Mucosa of descending colon (tissue), 3 donors: ENCODE measurements around the gene ACVRL1. TPM values are rescaled to one million over a fixed set of nuclear protein-coding genes. Genes with fewer than 3 reads are reported as not detected.

Experiments
- ATAC-seq: fragments of 200-7000 bp; cut with Tn5 transposase; one replicate; pipeline ENCODE4 v1.9.1; 2020; ENCODE audit warnings: mild to moderate bottlenecking, moderate library complexity
- DNase-seq, 3 donors: peaks; one replicate each; pipeline ENCODE4 v3.0.0-alpha.2; 2020
- H3K36me3 ChIP-seq: fragments of 200-600 bp; one replicate; pipeline ENCODE4 v1.8.0; 2021; ENCODE audit warnings: low read depth, mild to moderate bottlenecking
- H3K4me1 ChIP-seq: fragments of 200-600 bp; one replicate; pipeline ENCODE4 v1.8.0; 2021; ENCODE audit warnings: low read depth, mild to moderate bottlenecking
- H3K4me3 ChIP-seq: fragments of 200-600 bp; one replicate; pipeline ENCODE4 v1.8.0; 2021; ENCODE audit warnings: mild to moderate bottlenecking
- H3K9me3 ChIP-seq: fragments of 200-600 bp; one replicate; pipeline ENCODE4 v1.8.0; 2021; ENCODE audit warnings: mild to moderate bottlenecking
- CTCF ChIP-seq: fragments of 200-600 bp; IDR thresholded peaks from one replicate; pipeline ENCODE4 v1.8.0; 2022; ENCODE audit warnings: antibody characterized with exemption, mild to moderate bottlenecking
- intact Hi-C, 2 donors: fragments of 100-400 bp; cut with DNase I in 1 of 2; cut with micrococcal nuclease in 1 of 2; formaldehyde crosslinking; loops; one replicate each; pipeline versions ENCODE4 v1.11.0 to v1.11.1; 2022; cut with DNase I, micrococcal nuclease
- total RNA-seq, 3 donors: library from RNA; stranded (reverse); fragmentation: NEBNext Ultra II Directional in 2 of 3; extraction: Animal tissue kit (Norgen Biotek cat#: 25700) in 2 of 3; gene quantifications; one replicate each; pipeline versions ENCODE4 v1.2.1 to v1.2.4, GENCODE V29; 2021 to 2023
- donor health status: DM: no; HTN: no; CAD: no; lungs with moderate emphysema.
- donor health status: DM: no; HTN: no; CAD: no.
- donor health status: DM: no; HTN: yes; CAD: no.

ACVRL1 gene
- total RNA-seq, 3 donors from 2014 or later: 132 to 261 (median 247) TPM

GRCh38 chr12:51870504-51870903 is 36.8 kb upstream of the ACVRL1 start:
- no peaks in the 10 kb centered on the region for H3K36me3 ChIP-seq
- H3K4me1 ChIP-seq: peaks cover 7% of the 10 kb centered on the region
- H3K9me3 ChIP-seq: no peaks in the 10 kb centered on the region
- no peak for ATAC-seq
- DNase-seq: no peak
- intact Hi-C loops: no loop called here
- no peak overlapping the region for H3K4me3 ChIP-seq
- no peak for TF ChIP-seq CTCF

GRCh38 chr12:51871126-51871525 is 36.2 kb upstream of the ACVRL1 start:
- no peak for TF ChIP-seq CTCF
- H3K4me3 ChIP-seq: no peak overlapping the region
- no peaks in the 10 kb centered on the region for H3K9me3 ChIP-seq
- intact Hi-C loops: no loop called here
- H3K4me1 ChIP-seq: peaks cover 7% of the 10 kb centered on the region
- no peaks in the 10 kb centered on the region for H3K36me3 ChIP-seq
- ATAC-seq (no peak), DNase-seq (no peak)

GRCh38 chr12:51871918-51872688 is 35.2 kb upstream of the ACVRL1 start:
- no peaks in the 10 kb centered on the region for H3K36me3 ChIP-seq
- no peak for TF ChIP-seq CTCF
- no peaks in the 10 kb centered on the region for H3K9me3 ChIP-seq
- intact Hi-C loops: no loop called here
- peaks cover 7% of the 10 kb centered on the region for H3K4me1 ChIP-seq
- peak in 1 of 3 donors; percentile 54 for DNase-seq
- ATAC-seq: peak; percentile 59
- no peak overlapping the region for H3K4me3 ChIP-seq

GRCh38 chr12:51872689-51872981 is 34.7 kb upstream of the ACVRL1 start:
- Histone ChIP-seq H3K36me3 (no peaks in the 10 kb centered on the region), H3K9me3 (no peaks in the 10 kb centered on the region), H3K4me3 (no peak overlapping the region), H3K4me1 (peaks cover 7% of the 10 kb centered on the region)
- DNase-seq (no peak), ATAC-seq (no peak)
- no peak for TF ChIP-seq CTCF
- intact Hi-C loops: no loop called here

- TF ChIP-seq CTCF: no peak
- Histone ChIP-seq H3K36me3 (no peaks in the 10 kb centered on the region), H3K9me3 (no peaks in the 10 kb centered on the region), H3K4me3 (no peak overlapping the region), H3K4me1 (peaks cover 7% of the 10 kb centered on the region)
- ATAC-seq (no peak), DNase-seq (peak in 1 of 3 donors; percentile 10)
- intact Hi-C loops: no loop called here
Measured at GRCh38 chr12:51873251-51873994, 33.9 kb upstream of the ACVRL1 start.
